Ammon's horn (tissue), 1 donor: ENCODE results near the gene HACE1.
A peak's percentile ranks its signal among the peaks of the same experiment; 100 is the strongest.

Experiments
- DNase-seq: peaks from one replicate; pipeline ENCODE4 v3.0.0-alpha.2; 2016; ENCODE audit warnings: low spot score

The HACE1 gene

GRCh38 chr6:104688283-104688969 is 171.3 kb downstream of the HACE1 start:
- no peak for DNase-seq

- no peak for DNase-seq
Observed at GRCh38 chr6:104686550-104687175, 173.1 kb downstream of the HACE1 start.

- DNase-seq: no peak
Observed at GRCh38 chr6:104685871-104686549, 173.7 kb downstream of the HACE1 start.

GRCh38 chr6:104684911-104685415 is 174.8 kb downstream of the HACE1 start:
- DNase-seq: no peak

GRCh38 chr6:104683809-104684208 is 175.9 kb downstream of the HACE1 start:
- no peak for DNase-seq

GRCh38 chr6:104682722-104683643 is 176.7 kb downstream of the HACE1 start:
- peak; percentile 36 for DNase-seq

- no peak for DNase-seq
Observed at GRCh38 chr6:104680539-104680938, 179.2 kb downstream of the HACE1 start.

GRCh38 chr6:104679971-104680370 is 179.7 kb downstream of the HACE1 start:
- DNase-seq: no peak
